ENCODE measurements around the gene MOGAT1.
"Not testable (repeated sequence)": the region's sequence is repeated elsewhere in the genome, so short reads cannot be mapped to it uniquely, and the experiment has no call there.

Gene MOGAT1

GRCh38 chr2:222747526-222748160, 76.2 kb downstream of the MOGAT1 start:
- peak; percentile 39 for DNase-seq

DNA sequence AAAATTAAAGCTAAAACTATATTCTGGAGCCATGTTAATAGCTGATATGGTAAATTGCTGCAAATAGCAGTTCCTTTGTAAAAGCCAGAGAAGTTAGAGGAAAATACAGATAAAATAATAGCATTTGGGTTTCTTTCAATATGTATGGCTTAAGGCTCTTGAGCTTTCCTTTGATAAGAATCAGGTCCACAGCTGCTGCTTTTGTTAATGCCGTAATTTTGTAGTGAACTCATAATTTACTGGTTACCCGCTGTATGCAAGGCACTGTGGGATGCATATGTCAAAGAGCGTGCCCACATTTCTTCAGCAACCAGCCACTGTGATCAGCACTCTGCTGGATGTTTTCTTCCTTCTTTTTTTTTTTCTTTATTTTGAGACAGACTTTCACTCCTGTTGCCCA, 79.1 kb downstream of the MOGAT1 start:
- DNase-seq = no peak

DNA sequence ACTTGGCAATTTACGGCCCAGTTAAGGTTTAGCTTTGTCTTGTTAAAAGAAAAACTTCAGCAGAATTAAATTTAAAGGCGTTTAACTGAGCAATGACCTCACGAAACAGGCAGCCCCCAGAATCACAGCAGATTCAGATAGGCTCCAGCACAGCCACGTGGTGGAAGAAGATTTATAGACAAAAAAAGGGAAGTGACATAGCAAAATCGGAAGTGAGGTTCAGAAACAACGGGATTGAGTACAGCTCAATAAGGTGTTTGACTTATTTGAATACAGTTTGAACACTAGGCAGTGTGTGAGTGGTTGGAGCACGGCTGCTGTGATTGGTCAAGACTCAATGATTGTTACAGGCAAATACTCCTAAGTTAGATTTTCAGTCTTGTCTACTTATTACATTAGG, 79.8 kb downstream of the MOGAT1 start:
- DNase-seq = no peak

- no peak for DNase-seq
These were observed 80.6 kb downstream of the MOGAT1 start for GRCh38 chr2:222751821-222752719.

DNA sequence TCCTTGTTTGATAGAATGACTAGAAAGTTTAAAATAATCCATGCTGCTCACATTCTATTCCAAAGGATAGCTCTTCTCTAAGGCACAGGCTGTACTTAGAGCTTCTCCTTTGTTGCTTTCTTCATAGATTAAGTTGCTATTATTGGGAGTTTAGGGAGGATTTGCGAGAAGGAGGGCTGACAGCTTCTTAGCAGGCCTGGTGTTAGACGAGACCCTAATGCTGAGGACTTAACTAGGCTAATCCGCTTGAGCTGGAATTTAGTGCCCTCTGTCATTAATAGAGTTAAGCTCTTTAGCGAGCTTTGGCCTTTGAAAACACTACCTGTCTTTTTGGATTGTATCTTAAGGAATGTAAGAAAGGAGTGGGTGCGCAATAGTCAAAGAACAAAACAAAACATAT, 81.3 kb downstream of the MOGAT1 start:
- DNase-seq = no peak

GRCh38 chr2:222753251-222753824, 81.9 kb downstream of the MOGAT1 start:
- DNase-seq = no peak

DNA sequence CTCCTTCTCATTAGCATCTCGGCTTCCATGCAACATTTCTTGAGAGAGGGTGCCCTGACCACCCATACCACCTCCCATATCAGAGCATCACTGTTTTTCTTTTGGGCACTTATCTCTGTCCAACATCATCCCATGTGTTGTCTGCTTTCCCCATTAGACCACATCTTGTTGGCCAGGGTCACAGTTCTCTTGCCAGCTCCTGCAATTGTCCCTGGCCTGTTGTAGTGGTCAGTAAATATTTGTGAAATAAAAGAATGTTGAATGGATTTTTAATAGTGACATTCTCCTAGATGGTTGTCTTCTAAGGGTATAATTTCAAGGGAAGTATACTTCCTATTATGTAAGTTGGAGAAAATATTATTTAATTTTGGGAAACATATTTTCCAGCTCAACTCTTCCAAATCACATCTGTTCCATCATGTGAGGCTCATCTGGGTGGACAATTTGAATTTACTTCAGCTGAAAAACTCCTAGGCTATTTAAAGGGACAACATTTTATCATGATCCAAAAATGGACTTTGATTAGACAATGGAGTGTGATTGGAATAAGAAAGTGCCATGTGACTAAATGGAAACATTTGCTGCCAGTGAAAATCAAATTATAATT, 83.0 kb downstream of the MOGAT1 start:
- DNase-seq = no peak

- not testable (repeated sequence) for DNase-seq
These were observed 84.1 kb downstream of the MOGAT1 start for GRCh38 chr2:222755593-222755992.

DNA sequence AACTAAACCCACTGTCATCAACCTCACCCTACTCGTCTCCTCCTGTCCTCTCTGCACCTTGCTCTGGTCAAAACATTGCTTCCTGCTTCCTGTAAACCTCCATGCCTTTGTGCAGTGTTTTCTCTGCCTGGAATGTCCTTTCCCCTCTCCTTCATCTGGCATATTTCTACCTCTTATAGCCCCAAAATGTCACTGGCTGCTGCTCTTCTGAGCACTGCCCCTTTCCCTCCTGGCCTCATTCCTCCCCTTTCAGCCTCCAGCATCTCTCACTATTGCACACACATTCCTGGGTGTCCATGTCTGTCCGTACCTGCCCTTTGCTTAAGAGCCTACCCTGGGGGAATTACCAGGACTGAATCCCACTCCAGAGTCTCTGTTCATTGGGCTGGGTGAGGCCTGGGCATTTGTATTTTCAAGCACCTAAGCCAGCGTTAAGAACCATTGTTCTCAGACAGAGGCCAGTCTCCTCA, 84.9 kb downstream of the MOGAT1 start:
- no peak for DNase-seq

GRCh38 chr2:222756951-222757650, 85.6 kb downstream of the MOGAT1 start:
- DNase-seq = no peak

Data from activated CD4-positive, alpha-beta T cell treated with anti-CD3 and anti-CD28 coated beads, Interleukin-10, Interleukin-2, amounts not matched to agents 100 ng/mL and 50 ng/mL, durations not matched to agents 16 hours and 8 hours (primary cell).